Breast epithelium (tissue), 4 donors: Measurements from ENCODE around the gene PYGO1. TPM values are rescaled to one million over a fixed set of nuclear protein-coding genes. Genes with fewer than 3 reads are reported as not detected.
A peak's percentile ranks its signal among the peaks of the same experiment; 100 is the strongest.

ENCODE experiments used
- DNase-seq, 2 donors: peaks; one replicate each; pipeline ENCODE4 v3.0.0-alpha.2; 2019; ENCODE audit warnings: low spot score in 2 of 2
- H3K27ac ChIP-seq, 2 donors: fragments of 200-600 bp; sonication (generic) in 1 of 2; one replicate each; pipeline ENCODE4 v1.5.1; 2016 to 2019; ENCODE audit warnings: mild to moderate bottlenecking in 1 of 2
- H3K27me3 ChIP-seq, 2 donors: fragments of 200-600 bp; sonication (generic) in 1 of 2; one replicate each; pipeline versions ENCODE4 v1.5.1 to v1.6.0; 2017 to 2019; ENCODE audit warnings: control low read depth in 1 of 2, mild to moderate bottlenecking in 1 of 2
- H3K36me3 ChIP-seq: fragments of 200-600 bp; one replicate; pipeline ENCODE4 v1.5.1; 2019
- H3K4me1 ChIP-seq, 2 donors: fragments of 200-600 bp; sonication (generic); one replicate each; pipeline ENCODE4 v1.5.1; 2016 to 2019; ENCODE audit warnings: control low read depth in 1 of 2
- H3K4me3 ChIP-seq, 3 donors: fragments of 200-600 bp; sonication (generic); 1 replicate in 2 of 3; 2 replicates in 1 of 3; pipeline ENCODE4 v1.5.1; 2016 to 2019; ENCODE audit warnings: mild to moderate bottlenecking in 3 of 3, moderate library complexity in 2 of 3
- H3K9me3 ChIP-seq, 2 donors: fragments of 200-600 bp; sonication (generic) in 1 of 2; one replicate each; pipeline ENCODE4 v1.5.1; 2016 to 2019; ENCODE audit warnings: control low read depth in 1 of 2
- POLR2A ChIP-seq: fragments of 450-650 bp; IDR thresholded peaks from one replicate; pipeline ENCODE4 v1.6.1; 2016; ENCODE audit warnings: antibody characterized with exemption, mild to moderate bottlenecking, moderate library complexity
- POLR2AphosphoS5 ChIP-seq, 3 donors: sonication (generic); formaldehyde crosslinking; IDR thresholded peaks; one replicate each; pipeline ENCODE4 v1.6.1; 2017; ENCODE audit warnings: antibody characterized with exemption in 3 of 3
- intact Hi-C: fragments of 100-400 bp; cut with DNase I; formaldehyde crosslinking; loops from one replicate; pipeline ENCODE4 v1.15.1; 2023; ENCODE audit warnings: low total_unique reads
- total RNA-seq, 3 donors: library from RNA; depleted of rRNA; stranded (reverse); fragments of >200 nt; gene quantifications; one replicate each; pipeline ENCODE4 v1.1.0, GENCODE V29; 2016
- TF ChIP-seq, protein P1 (sequence below), 3 donors: fragments of 450-650 bp; IDR thresholded peaks; one replicate each; pipeline ENCODE4 v1.5.1; 2016 to 2017; ENCODE audit warnings: antibody characterized with exemption in 3 of 3, mild to moderate bottlenecking in 3 of 3, moderate library complexity in 3 of 3

The PYGO1 gene, protein sequence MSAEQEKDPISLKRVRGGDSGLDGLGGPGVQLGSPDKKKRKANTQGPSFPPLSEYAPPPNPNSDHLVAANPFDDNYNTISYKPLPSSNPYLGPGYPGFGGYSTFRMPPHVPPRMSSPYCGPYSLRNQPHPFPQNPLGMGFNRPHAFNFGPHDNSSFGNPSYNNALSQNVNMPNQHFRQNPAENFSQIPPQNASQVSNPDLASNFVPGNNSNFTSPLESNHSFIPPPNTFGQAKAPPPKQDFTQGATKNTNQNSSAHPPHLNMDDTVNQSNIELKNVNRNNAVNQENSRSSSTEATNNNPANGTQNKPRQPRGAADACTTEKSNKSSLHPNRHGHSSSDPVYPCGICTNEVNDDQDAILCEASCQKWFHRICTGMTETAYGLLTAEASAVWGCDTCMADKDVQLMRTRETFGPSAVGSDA
- 1 to 10 TPM; 4.9 to 8.5 (median 5.9) TPM for total RNA-seq

DNA sequence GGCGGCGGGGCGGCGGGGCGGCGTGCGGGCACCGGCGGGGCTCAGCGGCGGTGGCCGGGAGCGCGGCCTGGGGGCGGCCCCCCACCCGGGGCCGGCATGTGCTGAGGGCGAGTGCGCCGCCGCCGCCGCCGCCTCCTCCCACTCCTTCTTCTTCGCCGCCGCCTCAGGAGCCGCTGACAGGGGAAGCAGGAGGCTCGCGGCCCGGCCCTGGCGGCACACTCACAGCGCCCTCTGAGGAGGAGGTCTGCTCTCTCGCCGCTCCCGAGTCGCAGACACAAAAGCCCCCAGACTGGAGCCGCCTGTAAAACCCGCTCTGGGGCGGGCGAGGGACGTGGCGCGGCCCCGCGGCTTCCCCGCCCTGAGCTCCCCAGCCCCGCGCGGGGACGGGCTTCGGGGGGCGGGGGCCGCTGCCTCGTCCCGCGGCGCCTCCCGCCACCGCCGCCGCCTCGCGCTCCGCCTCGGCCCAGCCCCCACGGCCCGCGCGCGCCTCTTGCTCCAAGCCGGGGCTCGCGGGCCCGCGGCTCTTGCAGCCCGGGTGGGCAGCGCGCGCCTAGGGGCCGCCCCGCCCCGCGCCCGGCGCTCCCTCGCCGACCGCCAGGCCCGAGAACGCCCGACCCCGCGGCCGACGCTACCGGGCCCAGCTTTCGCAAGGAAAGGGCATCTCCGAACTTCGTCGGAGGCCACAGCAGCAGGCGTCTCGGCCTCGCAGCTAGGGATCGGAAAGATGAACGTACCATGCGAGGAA, at the start of gene PYGO1:
Gene PYGO1, minus strand, starts transcription at position 276 of the 745 bp plus-strand sequence. CDS start 462 bp downstream, outside the sequence.
- DNase-seq: no peak
- no peaks in the 10 kb centered on the region for H3K27me3 ChIP-seq
- peak within 1 kb of the TSS; percentile 57 to 85 (median 70) for H3K4me3 ChIP-seq
- no peaks in the 10 kb centered on the region for H3K4me1 ChIP-seq
- H3K27ac ChIP-seq: peak within 1 kb of the TSS; percentile 69 to 90
- no peak for TF ChIP-seq POLR2A
- no peak for TF ChIP-seq POLR2AphosphoS5 (IDR thresholded peaks at IDR 0.05)
- TF ChIP-seq, protein P1, sequence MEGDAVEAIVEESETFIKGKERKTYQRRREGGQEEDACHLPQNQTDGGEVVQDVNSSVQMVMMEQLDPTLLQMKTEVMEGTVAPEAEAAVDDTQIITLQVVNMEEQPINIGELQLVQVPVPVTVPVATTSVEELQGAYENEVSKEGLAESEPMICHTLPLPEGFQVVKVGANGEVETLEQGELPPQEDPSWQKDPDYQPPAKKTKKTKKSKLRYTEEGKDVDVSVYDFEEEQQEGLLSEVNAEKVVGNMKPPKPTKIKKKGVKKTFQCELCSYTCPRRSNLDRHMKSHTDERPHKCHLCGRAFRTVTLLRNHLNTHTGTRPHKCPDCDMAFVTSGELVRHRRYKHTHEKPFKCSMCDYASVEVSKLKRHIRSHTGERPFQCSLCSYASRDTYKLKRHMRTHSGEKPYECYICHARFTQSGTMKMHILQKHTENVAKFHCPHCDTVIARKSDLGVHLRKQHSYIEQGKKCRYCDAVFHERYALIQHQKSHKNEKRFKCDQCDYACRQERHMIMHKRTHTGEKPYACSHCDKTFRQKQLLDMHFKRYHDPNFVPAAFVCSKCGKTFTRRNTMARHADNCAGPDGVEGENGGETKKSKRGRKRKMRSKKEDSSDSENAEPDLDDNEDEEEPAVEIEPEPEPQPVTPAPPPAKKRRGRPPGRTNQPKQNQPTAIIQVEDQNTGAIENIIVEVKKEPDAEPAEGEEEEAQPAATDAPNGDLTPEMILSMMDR (IDR thresholded peaks at IDR 0.05): no peak
- intact Hi-C loops: no loop called here
- H3K36me3 ChIP-seq: no peaks in the 10 kb centered on the region
- no peaks in the 10 kb centered on the region for H3K9me3 ChIP-seq

DNA sequence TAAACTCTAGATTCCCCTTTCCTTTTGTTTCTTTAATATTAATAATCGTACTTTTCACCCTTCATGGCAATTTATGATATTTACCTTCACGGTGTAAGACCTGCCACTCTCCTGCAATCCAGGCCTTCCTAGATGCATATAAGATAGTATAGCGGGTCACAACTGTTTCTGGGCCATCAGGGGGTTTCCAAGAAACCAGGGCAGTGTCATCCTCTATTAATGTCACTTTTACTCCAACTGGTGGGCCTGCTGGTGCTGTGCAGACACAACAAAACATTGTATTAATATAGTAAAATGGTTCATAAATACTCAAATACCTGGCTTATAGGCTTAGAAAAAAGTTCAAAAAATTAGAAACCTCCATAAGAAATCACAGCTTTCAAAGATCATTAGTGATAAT, 48.9 kb upstream of the PYGO1 start:
- no peak overlapping the region for H3K27ac ChIP-seq

DNA sequence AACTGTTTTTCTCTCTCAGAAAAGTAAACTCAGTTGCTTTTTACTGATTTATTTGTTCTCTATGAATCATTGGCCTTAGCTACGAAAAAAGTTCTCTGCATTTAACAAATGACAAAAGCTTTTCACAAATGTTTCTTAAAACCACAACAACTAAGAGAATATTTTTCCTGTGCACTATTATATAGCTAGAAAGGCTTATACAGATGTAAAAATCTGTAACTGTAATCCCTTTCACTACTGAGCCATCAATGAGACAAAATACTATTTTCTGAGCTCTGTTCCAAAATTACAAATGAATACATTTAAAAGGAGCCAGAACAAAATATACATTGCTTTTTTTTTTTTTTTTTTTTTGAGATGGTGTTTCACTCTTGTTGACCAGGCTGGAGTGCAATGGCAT, 45.6 kb upstream of the PYGO1 start:
- intact Hi-C loops: no loop called here
- H3K4me1 ChIP-seq: no peaks in the 10 kb centered on the region
- DNase-seq: no peak

More for the DNA sequence above, 48.9 kb upstream of the PYGO1 start:
- H3K36me3 ChIP-seq: no peaks in the 10 kb centered on the region
- no peaks in the 10 kb centered on the region for H3K27me3 ChIP-seq
- TF ChIP-seq, protein P1 (IDR thresholded peaks at IDR 0.05): no peak
- TF ChIP-seq POLR2A (no peak), POLR2AphosphoS5 (IDR thresholded peaks at IDR 0.05) (no peak)
- H3K4me3 ChIP-seq: no peak overlapping the region
- intact Hi-C loops: no loop called here
- no peak for DNase-seq
- no peaks in the 10 kb centered on the region for H3K4me1 ChIP-seq
- H3K9me3 ChIP-seq: no peaks in the 10 kb centered on the region

DNA sequence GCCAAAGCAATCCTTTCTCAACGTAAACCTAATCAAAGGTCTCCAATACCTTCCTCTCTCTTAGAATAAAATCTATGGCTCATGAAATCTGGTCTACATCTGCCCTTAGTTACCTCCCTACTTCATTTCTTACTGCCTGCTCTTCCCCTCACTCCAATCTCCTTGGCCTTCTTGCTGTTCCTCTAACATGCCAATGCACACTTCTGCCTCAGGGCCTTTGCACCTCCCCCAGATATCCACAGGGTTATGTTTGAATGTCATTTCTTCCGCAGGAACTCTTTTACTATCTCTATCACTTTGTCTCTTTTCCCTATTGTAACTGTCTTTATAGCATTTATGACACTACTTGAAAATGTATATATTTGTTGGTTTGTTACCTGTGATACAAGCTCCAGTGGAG, 44.3 kb upstream of the PYGO1 start:
- intact Hi-C loops: no loop called here
- H3K27ac ChIP-seq: no peak overlapping the region
- H3K4me3 ChIP-seq: no peak overlapping the region
- DNase-seq: no peak
- TF ChIP-seq POLR2A (no peak), POLR2AphosphoS5 (IDR thresholded peaks at IDR 0.05) (no peak)
- TF ChIP-seq, protein P1 (IDR thresholded peaks at IDR 0.05): no peak
- H3K4me1 ChIP-seq: no peaks in the 10 kb centered on the region
- H3K9me3 ChIP-seq: no peaks in the 10 kb centered on the region
- no peaks in the 10 kb centered on the region for H3K27me3 ChIP-seq
- no peaks in the 10 kb centered on the region for H3K36me3 ChIP-seq

More for the DNA sequence above, 45.6 kb upstream of the PYGO1 start:
- Histone ChIP-seq H3K4me3 (no peak overlapping the region), H3K27ac (no peak overlapping the region), H3K9me3 (no peaks in the 10 kb centered on the region), H3K27me3 (no peaks in the 10 kb centered on the region), H3K36me3 (no peaks in the 10 kb centered on the region)
- no peak for TF ChIP-seq POLR2AphosphoS5 (IDR thresholded peaks at IDR 0.05)
- TF ChIP-seq, protein P1 (IDR thresholded peaks at IDR 0.05): no peak
- no peak for TF ChIP-seq POLR2A

DNA sequence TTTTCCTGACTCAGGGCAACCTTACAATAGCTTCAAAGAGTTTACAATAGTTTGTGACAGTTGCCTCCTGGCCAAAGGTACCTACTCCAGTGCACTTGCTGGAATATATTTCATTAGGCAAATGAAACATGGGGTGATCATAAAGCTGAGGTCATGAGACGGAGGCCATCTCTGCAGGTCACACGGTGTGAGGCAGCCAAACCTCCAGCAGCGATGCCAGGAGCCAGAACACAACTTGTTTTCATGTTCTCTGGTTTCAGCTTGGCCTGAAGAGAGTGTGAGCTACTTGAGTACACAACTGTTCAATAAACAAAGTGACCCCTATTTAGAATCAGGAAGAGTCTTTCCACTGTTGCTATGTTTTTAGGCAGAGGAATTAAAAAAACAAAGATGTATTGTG, 42.7 kb upstream of the PYGO1 start:
- no peaks in the 10 kb centered on the region for H3K9me3 ChIP-seq
- TF ChIP-seq POLR2A (no peak), POLR2AphosphoS5 (IDR thresholded peaks at IDR 0.05) (no peak)
- intact Hi-C loops: no loop called here
- no peaks in the 10 kb centered on the region for H3K4me1 ChIP-seq
- H3K27ac ChIP-seq: no peak overlapping the region
- H3K27me3 ChIP-seq: no peaks in the 10 kb centered on the region
- no peak overlapping the region for H3K4me3 ChIP-seq
- no peak for DNase-seq
- H3K36me3 ChIP-seq: no peaks in the 10 kb centered on the region
